Lower lobe of right lung (tissue), 2 donors: ENCODE data around the gene CRYZL1. TPM values are rescaled to one million over a fixed set of nuclear protein-coding genes. Genes with fewer than 3 reads are reported as not detected.

Experiments
- ATAC-seq, 2 donors: fragments of 200-7000 bp; cut with Tn5 transposase; one replicate each; pipeline ENCODE4 v1.9.1; 2020 to 2022; ENCODE audit warnings: mild to moderate bottlenecking in 2 of 2, moderate library complexity in 2 of 2
- DNase-seq: peaks from one replicate; pipeline ENCODE4 v3.0.0-alpha.2; 2020
- H3K27ac ChIP-seq: fragments of 200-600 bp; one replicate; pipeline ENCODE4 v1.8.0; 2022
- H3K27me3 ChIP-seq: fragments of 200-600 bp; one replicate; pipeline ENCODE4 v1.8.0; 2022; ENCODE audit warnings: low read depth
- H3K36me3 ChIP-seq: fragments of 200-600 bp; one replicate; pipeline ENCODE4 v1.8.0; 2022; ENCODE audit warnings: mild to moderate bottlenecking
- H3K4me1 ChIP-seq: fragments of 200-600 bp; one replicate; pipeline ENCODE4 v1.8.0; 2022
- H3K4me3 ChIP-seq: fragments of 200-600 bp; one replicate; pipeline ENCODE4 v1.8.0; 2022; ENCODE audit warnings: mild to moderate bottlenecking
- H3K9me3 ChIP-seq: fragments of 200-600 bp; one replicate; pipeline ENCODE4 v1.8.0; 2022
- intact Hi-C: fragments of 100-400 bp; cut with DNase I; formaldehyde crosslinking; loops from one replicate; pipeline ENCODE4 v1.11.0; 2022
- total RNA-seq: library from RNA; stranded (reverse); fragmentation: NEBNext Ultra II Directional; extraction: Animal tissue kit (Norgen Biotek cat#: 25700); gene quantifications from one replicate; pipeline ENCODE4 v1.2.1, GENCODE V29; 2021
- TF ChIP-seq, protein P1 (sequence below): fragments of 200-600 bp; IDR thresholded peaks from one replicate; pipeline ENCODE4 v1.8.0; 2022; ENCODE audit warnings: antibody characterized with exemption, mild to moderate bottlenecking
- donor health status: DM: no; HTN: yes; CAD: no; lungs with severe emphysema.

Gene CRYZL1
- total RNA-seq, 1 donor from 2014 or later = 29.4 TPM

DNA sequence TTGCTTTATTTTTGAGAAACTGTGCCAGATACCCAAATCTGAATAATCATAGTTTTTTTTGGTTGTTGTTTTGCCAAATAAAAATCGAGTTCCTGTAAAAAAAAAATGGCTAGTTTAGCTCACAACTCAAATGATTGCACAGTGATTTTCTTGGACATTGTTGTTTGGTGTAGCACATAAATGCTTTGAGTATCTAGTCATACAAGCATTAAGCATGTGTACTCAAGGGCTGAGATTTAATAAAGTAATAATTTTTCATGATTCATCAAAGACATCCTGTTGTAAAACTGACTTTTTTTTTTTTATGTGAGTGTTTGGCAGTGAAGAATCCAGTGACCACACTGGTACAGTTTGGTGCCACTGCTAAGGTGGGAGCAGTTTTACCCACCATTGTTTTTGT lies 19.6 kb upstream of the CRYZL1 start:
- ATAC-seq (no peak), DNase-seq (no peak)
- no peaks in the 10 kb centered on the region for H3K27me3 ChIP-seq
- H3K4me3 ChIP-seq = no peak overlapping the region
- no peaks in the 10 kb centered on the region for H3K9me3 ChIP-seq
- H3K36me3 ChIP-seq = no peaks in the 10 kb centered on the region
- H3K4me1 ChIP-seq = peaks cover 29% of the 10 kb centered on the region
- intact Hi-C loops = no loop called here
- TF ChIP-seq, protein P1, sequence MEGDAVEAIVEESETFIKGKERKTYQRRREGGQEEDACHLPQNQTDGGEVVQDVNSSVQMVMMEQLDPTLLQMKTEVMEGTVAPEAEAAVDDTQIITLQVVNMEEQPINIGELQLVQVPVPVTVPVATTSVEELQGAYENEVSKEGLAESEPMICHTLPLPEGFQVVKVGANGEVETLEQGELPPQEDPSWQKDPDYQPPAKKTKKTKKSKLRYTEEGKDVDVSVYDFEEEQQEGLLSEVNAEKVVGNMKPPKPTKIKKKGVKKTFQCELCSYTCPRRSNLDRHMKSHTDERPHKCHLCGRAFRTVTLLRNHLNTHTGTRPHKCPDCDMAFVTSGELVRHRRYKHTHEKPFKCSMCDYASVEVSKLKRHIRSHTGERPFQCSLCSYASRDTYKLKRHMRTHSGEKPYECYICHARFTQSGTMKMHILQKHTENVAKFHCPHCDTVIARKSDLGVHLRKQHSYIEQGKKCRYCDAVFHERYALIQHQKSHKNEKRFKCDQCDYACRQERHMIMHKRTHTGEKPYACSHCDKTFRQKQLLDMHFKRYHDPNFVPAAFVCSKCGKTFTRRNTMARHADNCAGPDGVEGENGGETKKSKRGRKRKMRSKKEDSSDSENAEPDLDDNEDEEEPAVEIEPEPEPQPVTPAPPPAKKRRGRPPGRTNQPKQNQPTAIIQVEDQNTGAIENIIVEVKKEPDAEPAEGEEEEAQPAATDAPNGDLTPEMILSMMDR = no peak
- no peak overlapping the region for H3K27ac ChIP-seq

DNA sequence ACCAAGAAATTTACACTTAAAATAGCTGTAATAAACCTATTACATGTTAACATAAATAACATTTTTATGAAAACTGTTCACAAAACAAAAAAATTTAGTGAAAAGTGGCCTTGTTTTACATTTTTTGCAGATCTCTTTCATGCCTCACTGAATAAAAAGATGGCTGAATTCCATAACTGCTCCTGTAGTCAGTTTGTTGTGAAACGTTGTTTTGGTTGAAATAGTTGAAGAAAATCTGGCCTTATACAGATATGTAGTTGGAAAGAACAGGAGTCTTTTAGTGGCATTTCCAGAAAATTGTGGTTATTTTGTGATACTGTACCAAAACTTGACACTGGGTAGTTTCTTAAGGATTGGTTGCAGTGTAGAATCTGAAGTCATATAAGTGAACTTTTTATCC lies 18.9 kb upstream of the CRYZL1 start:
- intact Hi-C loops = no loop called here
- ATAC-seq = no peak

DNA sequence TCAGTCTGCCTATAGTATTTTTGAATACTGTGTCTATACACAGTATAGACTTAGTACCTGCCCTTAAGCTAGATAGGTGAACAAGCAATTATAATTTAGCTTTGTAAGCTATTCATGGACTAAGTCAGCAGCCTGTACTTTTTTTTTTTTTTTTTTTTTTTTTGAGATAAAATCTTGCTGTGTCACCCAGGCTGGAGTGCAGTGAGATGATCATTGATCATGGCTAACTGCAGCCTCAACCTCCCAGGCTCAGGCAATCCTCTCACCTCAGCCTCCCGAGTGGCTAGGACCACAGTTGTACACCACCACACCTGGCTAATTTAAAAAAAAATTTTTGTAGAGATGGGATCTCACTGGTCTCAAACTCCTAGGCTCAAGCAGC lies 18.0 kb upstream of the CRYZL1 start:
- no peak overlapping the region for H3K27ac ChIP-seq
- TF ChIP-seq, protein P1 = no peak
- H3K27me3 ChIP-seq = no peaks in the 10 kb centered on the region
- H3K4me3 ChIP-seq = no peak overlapping the region
- no peaks in the 10 kb centered on the region for H3K36me3 ChIP-seq
- peaks cover 42% of the 10 kb centered on the region for H3K4me1 ChIP-seq
- ATAC-seq (no peak), DNase-seq (no peak)
- H3K9me3 ChIP-seq = no peaks in the 10 kb centered on the region
- intact Hi-C loops = no loop called here

More for the DNA sequence above, 18.9 kb upstream of the CRYZL1 start:
- Histone ChIP-seq H3K27ac (peak overlapping the region; percentile 32), H3K9me3 (no peaks in the 10 kb centered on the region), H3K4me3 (no peak overlapping the region), H3K27me3 (no peaks in the 10 kb centered on the region), H3K36me3 (no peaks in the 10 kb centered on the region), H3K4me1 (peaks cover 35% of the 10 kb centered on the region)
- no peak for DNase-seq
- TF ChIP-seq, protein P1 = no peak

DNA sequence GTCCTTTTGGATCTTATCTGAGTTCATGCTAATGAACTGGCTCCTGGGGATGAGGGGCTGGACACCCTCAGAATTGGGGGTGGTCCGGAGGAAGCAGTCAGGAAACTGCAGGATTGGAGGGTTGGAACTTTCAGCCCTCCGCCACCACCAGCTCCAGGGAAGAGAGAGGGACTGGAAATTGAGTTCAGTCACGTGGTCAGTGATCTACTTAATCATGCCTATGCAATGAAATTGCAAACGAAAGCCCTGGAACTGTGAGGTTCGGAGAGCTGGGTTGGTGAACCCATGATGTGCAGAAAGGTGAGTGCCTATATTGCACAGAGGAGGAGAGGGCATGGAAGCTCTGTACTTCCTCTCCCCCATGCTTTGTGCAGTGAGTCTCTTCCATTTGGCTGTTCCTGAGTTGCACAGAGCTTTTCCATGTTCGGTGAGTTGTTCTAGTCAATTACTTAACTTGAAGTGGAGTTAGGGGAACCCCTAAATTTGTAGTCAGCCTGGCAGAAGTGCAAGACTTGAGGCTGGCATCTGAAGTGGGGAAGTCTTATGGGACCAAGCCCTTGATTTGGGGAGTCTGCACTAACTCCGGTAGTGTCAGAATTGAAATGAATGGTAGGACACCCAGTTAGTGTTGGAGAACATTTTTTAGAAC lies 17.5 kb upstream of the CRYZL1 start:
- intact Hi-C loops = no loop called here
- H3K27me3 ChIP-seq = no peaks in the 10 kb centered on the region
- no peak for DNase-seq
- no peak for ATAC-seq
- H3K4me1 ChIP-seq = peaks cover 42% of the 10 kb centered on the region
- H3K9me3 ChIP-seq = no peaks in the 10 kb centered on the region
- TF ChIP-seq, protein P1 = no peak
- H3K36me3 ChIP-seq = no peaks in the 10 kb centered on the region
- H3K27ac ChIP-seq = no peak overlapping the region
- no peak overlapping the region for H3K4me3 ChIP-seq

DNA sequence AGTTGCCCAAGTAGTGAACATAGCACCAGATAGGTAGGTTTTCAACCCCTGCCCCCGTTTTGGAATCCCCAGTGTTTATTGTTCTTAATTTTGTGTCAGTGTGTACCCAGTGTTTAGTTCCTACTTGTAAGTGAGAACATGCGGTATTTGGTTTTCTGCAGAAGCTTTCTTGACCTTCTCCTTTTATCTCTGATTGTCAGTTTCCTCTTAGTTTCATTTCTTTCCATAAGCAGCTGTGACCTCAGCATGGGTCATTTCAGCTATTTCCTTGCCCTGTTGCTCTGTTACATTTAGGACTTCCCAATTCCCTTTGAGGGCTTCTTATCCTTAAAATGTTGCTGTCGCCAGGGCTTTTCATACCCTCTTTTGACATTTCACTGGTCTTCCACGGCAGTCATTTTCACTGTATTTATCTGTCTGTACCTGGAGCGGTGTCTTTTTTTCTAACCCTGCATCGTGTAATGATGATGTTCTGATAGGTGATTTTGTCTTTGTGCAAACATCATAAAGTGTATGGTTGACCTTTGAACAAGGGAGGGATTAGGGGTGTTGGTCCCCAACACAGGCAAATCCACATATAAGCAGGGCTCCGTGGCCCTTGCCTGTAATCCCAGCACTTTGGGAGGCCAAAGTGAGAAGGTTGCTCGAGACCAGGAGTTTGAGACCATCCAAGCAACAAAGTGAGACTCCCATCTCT lies 15.7 kb upstream of the CRYZL1 start:
- Histone ChIP-seq H3K4me3 (no peak overlapping the region), H3K36me3 (no peaks in the 10 kb centered on the region), H3K9me3 (no peaks in the 10 kb centered on the region), H3K27me3 (no peaks in the 10 kb centered on the region), H3K27ac (peak overlapping the region; percentile 54), H3K4me1 (peaks cover 42% of the 10 kb centered on the region)
- ATAC-seq (no peak), DNase-seq (no peak)
- TF ChIP-seq, protein P1 = no peak
- intact Hi-C loops = no loop called here
